ENCODE results near the gene SIPA1L3.

GRCh38 chr19:38009650-38010242 is 102.7 kb downstream of the SIPA1L3 start:
- no peak for TF ChIP-seq POLR2A (IDR thresholded peaks at IDR 0.05)
- TF ChIP-seq, protein P1, sequence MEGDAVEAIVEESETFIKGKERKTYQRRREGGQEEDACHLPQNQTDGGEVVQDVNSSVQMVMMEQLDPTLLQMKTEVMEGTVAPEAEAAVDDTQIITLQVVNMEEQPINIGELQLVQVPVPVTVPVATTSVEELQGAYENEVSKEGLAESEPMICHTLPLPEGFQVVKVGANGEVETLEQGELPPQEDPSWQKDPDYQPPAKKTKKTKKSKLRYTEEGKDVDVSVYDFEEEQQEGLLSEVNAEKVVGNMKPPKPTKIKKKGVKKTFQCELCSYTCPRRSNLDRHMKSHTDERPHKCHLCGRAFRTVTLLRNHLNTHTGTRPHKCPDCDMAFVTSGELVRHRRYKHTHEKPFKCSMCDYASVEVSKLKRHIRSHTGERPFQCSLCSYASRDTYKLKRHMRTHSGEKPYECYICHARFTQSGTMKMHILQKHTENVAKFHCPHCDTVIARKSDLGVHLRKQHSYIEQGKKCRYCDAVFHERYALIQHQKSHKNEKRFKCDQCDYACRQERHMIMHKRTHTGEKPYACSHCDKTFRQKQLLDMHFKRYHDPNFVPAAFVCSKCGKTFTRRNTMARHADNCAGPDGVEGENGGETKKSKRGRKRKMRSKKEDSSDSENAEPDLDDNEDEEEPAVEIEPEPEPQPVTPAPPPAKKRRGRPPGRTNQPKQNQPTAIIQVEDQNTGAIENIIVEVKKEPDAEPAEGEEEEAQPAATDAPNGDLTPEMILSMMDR (IDR thresholded peaks at IDR 0.05), result no peak

Measured in heart left ventricle (tissue), 13 donors.